GM12892 (cell line): ENCODE results near the gene LCMT1.

Source experiments
- POLR2A ChIP-seq: IDR thresholded peaks from 2 replicates; pipeline ENCODE4 v1.6.1; 2011; ENCODE audit warnings: low read depth, low read length, control low read depth
- POLR2AphosphoS5 ChIP-seq: IDR thresholded peaks from 2 replicates; pipeline ENCODE4 v1.6.1; 2011; ENCODE audit warnings: low read depth, low read length, control low read depth
- TAF1 ChIP-seq: IDR thresholded peaks from 2 replicates; pipeline ENCODE4 v1.6.1; 2011; ENCODE audit warnings: low read depth, mild to moderate bottlenecking, control low read depth, low read length, borderline replicate concordance

- TF ChIP-seq POLR2AphosphoS5 (no peak), POLR2A (no peak), TAF1 (no peak)
These were observed 3.5 kb upstream of the LCMT1 start for GRCh38 chr16:25108054-25108453.
